Fibroblast of skin of left biceps (primary cell): ENCODE measurements around the gene HOXB9.

Experiments used
- DNase-seq, 2 experiments: peaks; one replicate each; pipeline ENCODE4 v3.0.0-alpha.2; 2013; ENCODE audit warnings: low read depth in 2 of 2

HOXB9 gene

DNA sequence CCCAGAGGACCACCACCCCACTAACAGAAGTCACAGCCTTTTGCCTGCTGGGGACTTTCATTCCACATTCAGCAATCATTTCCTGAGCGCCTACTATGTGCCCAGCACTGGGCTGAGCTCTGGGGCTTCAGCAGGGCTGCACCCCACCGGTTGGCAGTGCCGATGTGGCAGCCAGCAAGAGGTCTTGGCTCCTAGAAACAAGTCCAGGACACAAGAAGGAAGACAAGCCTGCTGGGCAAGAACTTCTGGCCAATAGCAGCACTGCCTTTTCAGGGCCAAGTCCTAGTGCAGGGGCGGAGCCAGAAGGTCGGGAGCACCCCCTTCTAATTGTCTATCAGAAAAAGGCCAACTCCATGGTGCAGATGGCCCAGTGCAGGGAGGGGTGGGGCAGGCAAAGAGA, 13.0 kb upstream of the HOXB9 start:
- no peak for DNase-seq

DNA sequence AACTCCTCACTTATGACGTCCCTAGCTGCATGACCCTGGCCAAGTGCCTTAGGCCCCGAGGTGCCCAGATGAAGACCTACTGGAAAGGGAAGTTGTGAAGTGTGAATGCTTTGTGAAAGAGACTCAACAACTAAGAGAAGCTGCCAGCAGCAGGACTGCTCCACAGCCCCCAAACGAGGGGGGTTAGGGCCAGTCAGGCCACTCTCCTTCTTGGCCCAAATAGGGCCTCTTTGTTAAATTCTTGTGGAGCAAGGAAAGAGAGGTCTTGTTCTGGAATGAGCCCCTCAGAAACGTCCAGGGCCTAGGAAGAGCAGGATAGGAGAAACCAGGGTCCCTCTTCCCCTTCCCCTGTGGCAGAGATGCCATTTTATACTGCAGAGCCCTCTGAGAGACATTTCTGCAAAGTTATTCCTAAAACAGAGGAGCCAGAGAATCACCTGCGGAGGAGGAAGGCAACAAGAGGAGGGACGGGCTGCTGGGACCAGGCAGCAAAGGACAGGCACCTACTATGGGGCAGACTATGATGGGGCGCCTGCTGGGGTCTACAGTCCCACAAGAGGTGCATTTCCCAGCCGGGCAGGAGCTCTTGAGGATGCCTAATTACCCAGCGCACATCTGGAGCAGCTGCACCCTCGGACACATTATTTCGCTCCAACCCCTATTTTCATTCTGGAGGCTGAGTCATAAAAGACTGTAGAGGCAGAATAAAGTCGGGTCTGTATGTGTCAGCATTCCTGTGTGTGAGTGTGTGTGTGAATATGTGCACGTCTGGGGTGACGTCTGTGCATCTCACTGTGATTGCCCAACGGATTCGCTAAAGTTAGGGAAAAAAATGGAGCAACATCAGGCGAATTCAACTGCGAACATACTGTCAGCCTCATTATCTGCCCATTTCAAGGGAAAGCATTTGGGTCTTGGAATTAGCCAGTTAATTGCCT, 11.4 kb upstream of the HOXB9 start:
- DNase-seq: peak; percentile 81 to 84

DNA sequence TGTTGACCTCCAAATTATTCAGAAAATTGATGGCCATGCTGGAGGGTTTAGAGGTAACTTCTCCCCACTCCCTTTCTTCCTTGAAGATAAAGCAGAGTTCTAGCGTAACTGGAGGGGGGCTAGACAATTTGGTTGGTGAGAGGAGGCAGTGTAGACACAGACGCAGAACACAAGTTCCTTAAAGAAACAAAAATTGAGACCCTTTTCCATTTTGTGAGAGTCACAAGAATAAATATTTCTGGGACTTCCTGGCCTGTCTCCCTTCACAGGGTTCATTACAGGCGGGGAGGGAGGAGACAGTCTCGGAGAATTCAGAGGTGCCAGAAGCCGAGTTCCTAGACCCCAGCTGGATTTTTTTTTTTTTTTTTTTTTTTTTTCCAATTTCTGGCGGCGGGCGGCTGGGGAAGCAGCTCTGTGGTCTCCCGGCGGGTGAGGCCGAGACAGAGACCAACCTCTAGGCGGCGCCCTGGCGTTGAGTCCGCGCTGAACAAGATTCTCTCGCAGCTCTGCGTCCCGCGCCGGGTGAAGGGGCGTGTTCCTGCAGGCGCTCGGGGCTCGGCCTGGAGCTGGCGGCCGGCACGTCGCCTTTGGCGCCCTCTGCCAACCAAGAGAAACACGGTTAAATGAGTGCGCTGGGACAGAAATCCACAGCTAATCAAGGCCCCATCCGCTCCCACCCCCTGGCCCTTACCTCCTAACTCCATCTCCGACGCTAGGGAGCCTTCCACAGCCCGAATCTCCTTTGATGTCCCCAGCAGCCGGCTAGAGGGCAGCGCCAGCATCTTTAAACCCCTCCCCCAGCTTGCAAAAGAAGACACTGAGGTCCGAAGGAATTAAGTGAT, 10.2 kb upstream of the HOXB9 start:
- no peak for DNase-seq

DNA sequence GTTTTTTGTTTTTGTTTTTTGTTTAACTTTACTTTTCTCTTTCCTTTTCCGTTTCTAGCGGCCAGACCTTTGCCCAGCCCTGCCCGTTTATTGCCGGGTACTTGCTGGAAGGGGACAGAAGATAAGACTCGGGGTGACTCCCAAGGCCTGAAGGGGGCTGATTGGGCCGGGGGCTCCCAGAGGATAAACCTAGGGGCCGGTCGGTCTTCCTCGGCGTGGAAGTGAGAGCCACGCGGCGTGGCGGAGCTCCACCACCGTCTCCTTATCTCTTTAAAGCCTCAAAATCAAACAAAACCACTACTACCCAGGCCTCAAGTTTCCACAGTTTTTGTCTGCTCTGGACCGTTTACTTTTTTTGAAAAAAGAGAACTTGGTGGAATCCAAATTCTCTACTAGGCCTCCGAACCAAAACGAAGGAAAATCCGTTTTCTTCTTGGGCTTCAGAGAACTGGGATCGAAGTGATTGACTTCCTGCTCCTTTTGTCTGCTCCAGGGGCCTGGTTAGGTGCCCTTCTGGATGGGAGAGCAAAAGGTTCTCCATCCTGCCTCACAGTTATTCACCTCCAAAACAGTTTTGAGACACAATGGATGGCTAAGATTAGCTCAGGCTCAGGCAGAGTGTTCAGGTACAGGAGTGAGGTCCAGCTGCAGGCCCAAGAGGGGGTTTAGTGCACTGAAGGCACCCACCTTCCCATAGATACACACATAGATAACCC, 8.5 kb upstream of the HOXB9 start:
- no peak for DNase-seq

DNA sequence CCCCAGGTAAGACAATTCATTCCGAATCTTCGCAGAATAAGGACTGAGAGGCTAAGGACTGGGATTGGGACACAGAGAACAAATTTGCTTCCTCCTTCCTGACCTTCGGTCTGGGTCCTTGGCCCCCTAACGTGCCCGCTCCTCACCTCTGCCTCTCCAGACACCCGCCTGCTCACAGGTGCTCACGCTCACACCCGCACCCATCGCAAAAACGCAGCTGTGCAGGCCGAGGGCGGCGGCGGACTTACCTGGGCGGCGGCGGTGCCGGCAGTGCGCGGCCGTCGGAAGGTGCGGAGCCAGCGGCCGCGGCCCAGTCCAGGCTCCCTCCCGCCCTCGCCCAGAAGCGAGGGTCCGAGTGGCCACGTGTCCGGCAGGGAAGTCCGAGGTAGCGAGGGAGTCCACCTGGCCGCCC, 7.1 kb upstream of the HOXB9 start:
- DNase-seq: no peak

DNA sequence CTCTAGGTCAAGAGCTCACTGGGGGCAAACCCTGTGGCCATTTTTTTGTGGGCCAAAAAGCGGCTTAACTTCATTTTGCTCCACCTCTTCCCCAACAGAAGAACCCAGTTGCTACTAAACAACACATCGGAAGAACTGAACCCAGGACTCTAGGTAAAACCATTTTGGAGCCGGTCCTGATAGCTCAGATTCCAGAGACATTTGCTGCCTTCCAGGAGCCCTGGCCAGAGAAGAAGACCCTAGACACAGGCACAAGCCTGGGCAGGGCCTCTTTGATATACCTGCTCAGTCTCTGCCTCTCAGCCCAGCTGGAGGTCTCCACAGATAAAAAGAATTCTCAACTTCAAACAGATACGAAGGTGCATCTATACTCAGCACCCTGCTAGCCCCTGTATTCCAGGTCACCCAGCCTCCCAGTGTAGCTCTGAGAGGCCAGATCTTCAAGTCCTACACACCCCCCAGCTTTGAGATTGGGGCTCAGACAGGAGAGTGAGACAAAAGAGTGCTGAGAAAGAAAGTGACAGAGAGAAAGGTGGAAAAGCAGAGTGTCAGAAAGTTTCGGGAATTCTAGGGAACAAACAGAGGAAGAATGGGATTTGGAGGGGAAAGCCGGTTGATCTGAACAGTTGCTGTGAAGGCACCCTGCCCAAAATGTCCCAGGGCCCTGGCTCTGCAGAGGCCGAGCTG, 6.6 kb upstream of the HOXB9 start:
- no peak for DNase-seq

DNA sequence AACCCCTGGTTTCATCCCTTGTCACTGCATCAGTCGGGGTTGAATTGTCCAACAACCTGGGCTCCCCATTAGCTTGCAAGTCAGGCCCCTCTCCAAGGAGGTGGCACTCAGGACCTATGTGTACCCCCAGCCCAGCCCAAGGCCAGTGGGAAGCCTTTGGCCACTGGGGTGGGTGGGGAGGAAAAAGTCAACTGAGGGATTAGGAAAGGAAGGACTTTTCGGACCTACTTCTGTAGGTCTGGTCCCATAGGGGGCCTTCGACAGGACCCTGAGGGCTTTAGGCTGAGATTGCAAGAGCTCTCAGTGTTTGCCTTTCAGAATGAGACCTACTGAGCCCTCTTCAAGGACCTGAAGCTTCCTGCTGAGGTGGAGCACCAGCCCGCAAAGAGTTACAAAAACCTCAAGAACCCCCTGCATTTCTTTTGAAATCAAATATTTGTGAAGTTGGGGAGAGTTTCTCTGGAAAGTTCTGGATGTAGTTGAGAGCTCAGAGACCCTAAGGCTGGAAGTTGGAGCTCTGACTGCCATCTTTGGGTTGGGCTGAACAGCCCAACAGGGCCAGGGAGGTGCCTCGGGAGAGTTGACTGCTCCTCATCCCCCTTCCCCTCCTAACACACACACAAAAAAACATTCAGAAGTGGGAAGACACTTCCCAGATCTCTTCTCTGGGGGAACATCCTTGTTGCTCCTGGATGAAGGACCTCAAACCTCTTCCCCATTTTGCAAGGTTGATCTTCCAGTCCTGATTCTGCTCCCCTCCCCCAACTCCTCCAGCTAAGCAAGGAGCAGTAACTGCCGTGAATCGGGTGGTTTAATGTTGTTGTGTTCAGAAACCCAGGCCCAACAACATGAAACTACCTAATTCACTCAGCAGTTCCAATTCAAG, 5.8 kb upstream of the HOXB9 start:
- DNase-seq: no peak

DNA sequence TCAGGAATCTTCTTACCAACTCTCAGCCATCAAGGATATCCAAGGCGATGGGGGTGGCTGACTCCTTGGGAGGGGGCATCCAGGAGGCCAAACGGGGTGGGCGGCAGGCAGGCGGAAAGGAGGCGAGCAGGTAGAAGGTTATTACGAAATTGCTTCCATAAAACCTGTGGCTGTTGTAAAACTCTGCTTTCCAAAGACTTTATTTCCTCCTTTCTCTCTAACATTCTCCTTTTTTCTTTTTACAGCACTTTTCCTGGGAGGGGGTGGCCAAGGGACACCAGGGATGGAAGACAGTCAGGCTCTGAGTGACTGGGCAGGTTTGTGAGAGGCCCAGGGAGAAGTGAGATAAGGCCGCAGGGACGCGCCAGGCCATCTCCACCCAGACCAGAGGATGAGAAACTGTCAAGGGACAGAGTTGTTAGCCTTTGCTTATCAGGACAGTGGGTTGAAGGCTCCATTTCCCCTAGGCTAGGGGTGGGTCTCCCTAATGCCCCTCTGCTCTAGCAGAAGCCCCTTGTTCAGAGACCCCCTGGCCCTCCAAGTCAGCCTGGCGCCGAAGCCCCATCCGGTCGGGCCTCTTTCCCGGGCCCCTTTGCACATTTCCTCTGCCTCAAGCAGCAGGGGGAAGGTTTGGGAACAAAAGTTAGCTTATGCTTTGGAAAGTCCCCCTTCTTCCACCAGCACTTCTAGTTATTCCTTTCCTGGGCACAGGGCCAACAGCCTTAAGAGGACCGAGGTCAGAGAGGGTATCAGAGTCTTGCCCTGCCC, 5.0 kb upstream of the HOXB9 start:
- DNase-seq: no peak

DNA sequence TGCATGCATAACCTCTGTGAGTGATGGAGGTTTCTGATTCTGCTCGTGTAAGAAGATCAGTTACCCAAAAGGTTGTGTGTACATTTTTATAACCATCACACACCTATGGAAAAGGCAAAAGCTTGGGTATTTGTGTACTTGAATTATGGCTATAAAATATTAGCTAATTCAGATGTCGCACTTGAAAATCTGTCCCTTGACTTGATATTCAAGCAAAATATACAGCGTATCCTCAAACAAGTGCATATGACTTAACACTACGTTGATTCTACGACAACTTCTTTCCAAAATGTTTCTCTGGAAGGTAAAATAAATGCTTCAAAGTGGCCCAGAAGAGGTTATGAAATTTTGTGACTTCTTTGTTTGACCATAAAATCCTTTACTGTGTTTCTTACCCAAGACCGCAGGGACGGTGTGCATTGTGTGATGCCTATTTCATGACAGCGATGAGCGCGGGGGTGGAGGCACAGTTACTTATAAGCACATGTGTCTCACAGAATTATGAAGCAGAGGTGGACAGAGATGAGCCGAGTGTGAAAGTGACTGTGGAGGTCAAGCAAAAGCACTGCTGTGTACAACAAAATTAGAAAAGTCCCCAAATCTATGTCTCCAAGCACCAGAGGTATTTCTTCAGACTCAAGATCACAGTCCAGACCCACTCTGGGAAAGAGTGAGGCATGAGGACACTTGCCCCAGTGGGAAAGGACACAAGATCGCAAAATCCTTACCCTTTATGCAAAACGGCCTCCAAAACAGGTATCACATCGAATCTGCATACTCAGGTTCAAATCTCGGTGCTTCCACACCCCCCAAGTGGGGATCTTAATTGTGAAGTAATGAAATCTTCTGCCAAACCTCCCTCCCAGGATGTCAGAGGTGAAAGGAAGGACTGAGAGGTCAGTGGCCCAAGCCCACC, 4.1 kb upstream of the HOXB9 start:
- DNase-seq: no peak

DNA sequence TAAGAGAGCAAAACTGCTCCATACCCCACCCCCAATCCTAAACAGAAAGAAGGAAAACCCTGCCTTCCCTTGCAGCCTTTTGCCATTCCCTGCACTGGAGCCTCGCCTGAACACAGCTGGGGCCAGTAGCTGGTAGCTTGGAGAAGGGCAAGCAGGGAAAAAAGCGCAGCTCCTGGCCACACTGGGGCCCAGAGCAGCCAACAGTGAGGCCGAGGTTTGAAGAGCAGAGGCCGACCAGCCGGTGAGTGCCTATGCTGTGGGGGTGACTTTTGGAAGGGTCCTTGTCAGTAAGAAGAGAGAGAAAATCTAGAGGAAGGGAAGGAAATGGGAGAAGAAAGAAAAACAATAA, 3.2 kb upstream of the HOXB9 start:
- no peak for DNase-seq

DNA sequence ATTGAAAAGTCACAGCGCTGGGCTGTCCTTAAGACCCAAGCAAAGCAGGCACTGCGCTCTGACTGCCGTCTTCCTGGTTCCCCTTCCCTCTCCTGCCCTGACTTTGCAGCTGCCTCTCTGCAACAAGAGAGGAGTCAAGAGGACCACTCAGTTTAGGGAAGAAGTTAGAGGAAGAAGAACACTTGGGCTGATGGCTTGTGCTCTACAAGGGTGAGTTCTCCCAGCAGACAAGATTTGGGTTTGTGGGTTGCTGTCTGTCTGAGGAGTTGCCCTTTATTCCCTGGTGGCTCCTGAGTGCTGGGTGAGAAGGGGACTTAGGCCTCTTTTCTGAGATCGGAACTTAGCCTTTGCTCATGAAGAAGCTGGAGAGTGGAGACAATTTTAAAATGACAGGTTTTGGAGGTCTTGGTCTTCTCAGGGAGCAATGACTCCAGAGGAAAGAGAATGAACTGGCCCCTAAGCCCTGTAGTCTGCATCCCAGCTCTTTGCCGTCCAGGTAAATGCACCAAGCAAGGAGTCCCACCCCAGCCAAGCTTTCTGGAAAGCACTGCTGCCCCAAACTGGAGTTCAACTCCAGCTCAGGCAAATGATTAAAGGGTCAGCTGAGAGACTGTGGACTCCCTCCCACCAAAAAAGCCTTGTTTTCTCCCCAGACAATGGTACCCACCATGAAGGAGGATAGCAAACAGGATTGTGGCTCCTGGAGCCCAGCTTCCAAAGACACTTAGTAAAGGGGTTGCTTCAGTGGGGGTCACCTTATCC, 2.7 kb upstream of the HOXB9 start:
- no peak for DNase-seq

DNA sequence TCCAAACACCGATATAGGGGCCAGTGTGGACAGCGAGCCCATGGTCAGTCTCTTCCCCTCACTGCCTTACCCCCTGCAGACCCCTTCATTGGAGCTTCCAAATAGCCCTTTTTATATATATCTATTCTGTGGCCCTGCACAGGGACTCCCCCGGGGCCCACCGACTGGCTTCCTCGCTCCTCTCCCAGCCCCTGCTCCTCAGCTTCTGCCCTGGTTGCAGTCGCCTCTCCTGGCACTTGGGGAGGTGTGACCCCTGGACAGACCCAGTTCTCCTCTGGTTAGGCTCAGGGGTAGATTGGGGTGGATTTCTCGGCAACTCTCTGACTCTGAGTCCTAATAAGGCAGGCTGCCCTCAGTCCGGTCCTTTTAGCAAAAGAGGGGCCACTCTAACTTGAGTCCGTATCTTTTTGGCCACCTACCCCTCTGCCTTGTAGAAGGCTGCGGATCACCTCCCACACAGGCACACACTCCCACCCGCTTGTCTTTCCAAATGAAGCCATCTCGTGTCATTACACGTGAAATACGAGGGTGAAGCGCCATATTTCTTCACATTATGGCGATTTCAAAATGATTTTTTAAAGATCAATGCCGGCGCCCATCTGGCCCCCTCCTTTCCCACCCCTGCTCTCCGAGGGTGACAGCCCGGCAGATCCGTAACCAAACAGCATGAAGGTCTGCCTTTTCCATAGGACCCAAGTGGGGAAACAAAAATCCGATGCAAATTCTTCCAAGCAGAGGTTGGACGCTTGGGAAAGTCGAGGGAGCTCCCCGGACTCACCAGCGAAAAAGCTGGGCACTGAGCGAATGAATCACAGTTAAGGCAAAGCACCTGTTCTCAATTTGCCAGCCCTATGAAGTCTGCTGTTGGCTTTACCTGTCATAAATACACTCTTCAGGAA, 1.7 kb upstream of the HOXB9 start:
- no peak for DNase-seq

DNA sequence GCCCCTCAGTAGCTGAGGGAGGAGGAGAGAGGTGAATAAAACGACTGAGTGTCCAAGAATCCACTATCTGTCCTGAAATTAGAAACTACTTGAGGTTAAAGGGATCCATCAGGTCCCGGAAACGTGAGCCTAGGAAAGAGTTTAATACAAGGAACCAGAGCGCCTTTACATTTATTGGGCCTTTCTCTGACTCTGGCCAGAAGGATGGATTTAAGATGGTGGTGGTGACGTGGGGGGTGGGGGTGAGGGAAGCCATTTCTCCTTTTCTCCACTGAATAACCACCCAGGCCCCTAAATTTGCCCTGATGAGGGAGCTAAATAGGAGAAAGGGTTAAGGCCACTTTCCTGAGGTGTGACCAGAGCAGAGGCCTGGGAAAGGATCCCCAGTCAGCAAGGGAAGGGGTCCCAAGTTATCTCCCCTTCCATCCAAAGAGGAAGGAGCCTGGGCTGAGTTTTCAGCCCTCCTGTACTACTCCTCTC, 1.0 kb upstream of the HOXB9 start:
- no peak for DNase-seq

DNA sequence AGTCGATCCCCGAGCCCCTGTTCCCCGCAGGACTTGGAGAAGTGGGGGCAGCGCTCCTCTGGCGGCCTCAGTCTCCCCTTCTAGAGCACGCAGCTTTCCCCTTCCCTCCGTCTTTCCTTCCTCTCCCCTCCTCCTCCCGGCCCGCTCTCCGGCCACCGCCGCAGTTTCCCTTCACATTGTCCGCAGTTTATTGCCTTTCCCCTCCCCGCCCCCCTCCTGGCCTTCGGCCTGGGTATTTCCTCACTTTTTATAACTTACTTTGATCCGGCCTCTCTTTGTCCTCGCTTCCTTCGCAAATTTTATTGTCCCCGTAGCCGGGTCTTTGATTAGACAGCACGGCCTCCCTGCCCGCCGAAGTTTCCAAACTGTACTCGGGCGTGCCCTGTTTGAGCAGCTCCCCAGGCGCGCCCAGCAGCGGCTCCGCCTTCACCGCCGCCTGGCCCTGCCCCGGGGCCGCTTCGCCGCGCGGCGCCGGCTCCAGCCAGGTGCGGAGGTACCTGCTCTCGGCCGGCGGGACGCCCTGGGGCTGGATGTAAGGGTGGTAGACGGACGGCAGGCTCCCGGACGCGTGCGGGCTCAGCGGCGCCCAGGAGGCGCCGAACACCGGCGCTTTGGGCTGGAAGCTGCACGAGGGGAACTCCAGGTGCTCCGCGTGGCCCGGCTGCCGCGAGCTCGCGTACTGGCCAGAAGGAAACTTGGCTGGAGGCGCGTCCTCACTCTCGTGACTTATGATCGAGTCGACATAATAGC, 488 bp downstream of the HOXB9 start:
- DNase-seq: no peak

DNA sequence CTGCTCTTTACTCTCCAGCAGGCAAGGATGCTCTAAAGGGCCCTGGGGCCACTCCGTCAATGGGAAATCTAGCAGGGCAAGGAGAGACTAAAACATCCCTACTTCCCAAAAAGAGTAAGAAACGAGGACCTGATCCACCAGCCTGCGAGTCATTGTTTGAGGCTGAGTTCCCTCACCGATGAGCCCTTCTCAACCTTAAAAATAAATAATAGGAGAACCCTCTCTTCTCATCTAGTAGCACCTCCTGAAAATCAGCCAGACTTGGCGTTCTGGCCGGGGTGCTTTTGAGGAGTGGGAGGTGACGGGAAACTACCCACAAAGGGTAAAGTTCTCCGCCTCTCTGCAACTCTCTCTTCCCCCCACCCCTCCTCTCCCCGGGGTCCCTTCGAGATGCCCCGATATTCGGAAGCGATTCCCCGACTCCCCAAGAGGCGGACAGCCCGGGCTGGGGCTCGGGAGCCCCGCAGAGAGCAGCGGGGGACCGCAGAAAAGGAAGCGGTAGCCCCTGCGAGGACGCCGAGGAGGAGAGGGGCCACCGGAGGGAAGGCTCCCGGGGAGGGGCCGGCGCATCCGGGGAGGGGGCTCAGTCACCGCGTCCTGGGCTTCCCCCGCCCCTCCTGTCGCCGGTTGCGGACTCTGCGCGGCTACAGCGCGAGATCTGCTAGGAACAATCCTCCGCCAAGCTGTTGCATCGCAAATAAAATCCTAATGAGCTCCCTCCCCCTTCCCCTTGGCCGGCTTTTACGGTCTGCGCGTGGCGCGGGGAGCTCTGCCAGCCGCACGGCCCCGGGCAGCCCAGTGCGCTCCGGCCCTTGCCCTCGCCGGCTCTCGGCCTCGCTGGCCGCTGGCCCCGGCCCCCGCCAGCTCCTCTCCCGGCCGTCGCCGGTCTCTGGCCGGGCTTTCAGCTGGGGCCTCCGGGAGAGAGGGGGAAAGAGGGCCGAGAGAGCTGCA, 1.3 kb downstream of the HOXB9 start:
- no peak for DNase-seq
